GM12878 (cell line): ENCODE results near the gene EFNA2. TPM values are rescaled to one million over a fixed set of nuclear protein-coding genes. Genes with fewer than 3 reads are reported as not detected.
A peak's percentile ranks its signal among the peaks of the same experiment; 100 is the strongest.

Experiments used
- ATAC-seq: fragments of 200-7000 bp; cut with Tn5 transposase; 3 replicates; pipeline ENCODE4 v1.9.1; 2020; ENCODE audit warnings: mild to moderate bottlenecking, moderate library complexity
- BruUV-seq: library from RNA; stranded (reverse); fragments of 400-500 nt; replicated peaks from 2 replicates; lab custom pipeline; 2021; lab: Mats Ljungman, UMichigan
- CTCF ChIA-PET: fragments of 300-600 bp; sonication (Branson Sonifier 250); formaldehyde crosslinking; extraction: SDS; loops from one replicate; lab custom pipeline; 2021; ENCODE audit warnings: inconsistent platforms; lab: Yijun Ruan, JAX
- POLR2A ChIA-PET: fragments of 350-600 bp; formaldehyde crosslinking; extraction: SDS; loops from one replicate; lab custom pipeline; 2021; ENCODE audit warnings: inconsistent platforms; lab: Charles Lee
- RAD21 ChIA-PET: fragments of 300-600 bp; sonication (Branson Sonifier 250); formaldehyde crosslinking; loops from one replicate; lab custom pipeline; 2023; ENCODE audit warnings: antibody characterized with exemption; ENCODE audit not compliant: unreplicated experiment; lab: Charles Lee
- SMC1A ChIA-PET: fragments of 300-600 bp; sonication (Branson Sonifier 250); formaldehyde crosslinking; loops from one replicate; lab custom pipeline; 2023; ENCODE audit not compliant: unreplicated experiment, uncharacterized antibody; lab: Charles Lee
- DNase-seq: peaks from one replicate; pipeline ENCODE4 v3.0.0-alpha.2; 2011; ENCODE audit warnings: low read depth, low spot score
- FAIRE-seq: peaks from 3 replicates; lab custom pipeline; 2011; peaks lifted over from hg19 to GRCh38; lab: Jason Lieb, UNC
- H2AFZ ChIP-seq: 2 replicates; pipeline ENCODE4 v1.6.0; 2011; ENCODE audit warnings: low read depth, low read length, control low read depth; ENCODE audit not compliant: control insufficient read depth
- H3K27ac ChIP-seq: 2 replicates; pipeline ENCODE4 v1.5.1; 2011; ENCODE audit warnings: control low read depth; ENCODE audit not compliant: control insufficient read depth, insufficient read depth
- H3K27me3 ChIP-seq, 2 experiments: replicated peaks in 1 of 2; 2 replicates each; pipeline versions ENCODE4 v1.6.0 to v1.6.1; 2011; ENCODE audit warnings: low read length in 1 of 2; ENCODE audit not compliant: control insufficient read depth in 2 of 2, insufficient read depth in 2 of 2
- H3K36me3 ChIP-seq, 2 experiments: 2 replicates each; pipeline ENCODE4 v1.5.1; 2011; ENCODE audit warnings: low read length in 1 of 2; ENCODE audit not compliant: control insufficient read depth in 2 of 2, insufficient read depth in 2 of 2
- H3K4me1 ChIP-seq: 2 replicates; pipeline ENCODE4 v1.6.1; 2011; ENCODE audit warnings: mild to moderate bottlenecking, low read length, moderate library complexity, mixed read lengths; ENCODE audit not compliant: control insufficient read depth, insufficient read depth
- H3K4me2 ChIP-seq: 2 replicates; pipeline ENCODE4 v1.6.0; 2011; ENCODE audit warnings: control low read depth; ENCODE audit not compliant: control insufficient read depth, insufficient read depth
- H3K4me3 ChIP-seq: fragments of 200-600 bp; sonication (generic); 2 replicates; pipeline ENCODE4 v1.5.1; 2016
- H3K79me2 ChIP-seq: 2 replicates; pipeline ENCODE4 v1.6.0; 2011; ENCODE audit warnings: low read length; ENCODE audit not compliant: control insufficient read depth, insufficient read depth
- H3K9ac ChIP-seq: 2 replicates; pipeline ENCODE4 v1.8.0; 2011; ENCODE audit warnings: low read length, control low read depth, mixed read lengths; ENCODE audit not compliant: control insufficient read depth, insufficient read depth
- H3K9me3 ChIP-seq: replicated peaks from 3 replicates; pipeline ENCODE4 v1.5.1; 2011; ENCODE audit warnings: mild to moderate bottlenecking, low read length; ENCODE audit not compliant: control insufficient read depth, insufficient read depth
- H4K20me1 ChIP-seq: 2 replicates; pipeline ENCODE4 v1.6.0; 2011; ENCODE audit not compliant: control insufficient read depth, insufficient read depth
- ASH2L ChIP-seq: fragments of 300-600, 200-600 bp; sonication (generic); IDR thresholded peaks from 2 replicates; pipeline ENCODE4 v1.6.1; 2017; ENCODE audit warnings: low read depth, mild to moderate bottlenecking, borderline replicate concordance
- ATF7 ChIP-seq: fragments of 450-650 bp; IDR thresholded peaks from 2 replicates; pipeline ENCODE4 v1.6.1; 2016; ENCODE audit warnings: low read depth, mild to moderate bottlenecking
- BMI1 ChIP-seq: fragments of 450-650 bp; IDR thresholded peaks from 2 replicates; pipeline ENCODE4 v1.6.1; 2016; ENCODE audit warnings: mild to moderate bottlenecking, moderate library complexity, borderline replicate concordance
- BRCA1 ChIP-seq: IDR thresholded peaks from 2 replicates; pipeline ENCODE4 v1.6.1; 2011; ENCODE audit warnings: low read depth, low read length, improper control_type of control experiment
- GABPA ChIP-seq: IDR thresholded peaks from 2 replicates; pipeline ENCODE4 v1.6.1; 2014; ENCODE audit warnings: antibody characterized with exemption, low read depth, mild to moderate bottlenecking, inconsistent platforms
- GATAD2B ChIP-seq: fragments of 450-650 bp; conservative IDR thresholded peaks from 2 replicates; pipeline ENCODE4 v1.6.1; 2017; ENCODE audit warnings: low read depth, mild to moderate bottlenecking, moderate library complexity
- IKZF1 ChIP-seq: fragments of 450-650 bp; conservative IDR thresholded peaks from 2 replicates; pipeline ENCODE4 v1.6.1; 2017; ENCODE audit warnings: antibody characterized with exemption, mild to moderate bottlenecking
- MEF2B ChIP-seq: fragments of 450-650 bp; IDR thresholded peaks from 2 replicates; pipeline ENCODE4 v1.6.1; 2018; ENCODE audit warnings: mild to moderate bottlenecking, moderate library complexity; ENCODE audit not compliant: partially characterized antibody, poor library complexity, severe bottlenecking
- MLLT1 ChIP-seq: fragments of 450-650 bp; IDR thresholded peaks from 2 replicates; pipeline ENCODE4 v1.6.1; 2016; ENCODE audit warnings: mild to moderate bottlenecking
- MXI1 ChIP-seq: fragments of 150-350 bp; IDR thresholded peaks from 2 replicates; pipeline ENCODE4 v1.6.1; 2011; ENCODE audit warnings: low read depth, mild to moderate bottlenecking, inconsistent platforms, low read length, improper control_type of control experiment
- NBN ChIP-seq: fragments of 450-650 bp; IDR thresholded peaks from 2 replicates; pipeline ENCODE4 v1.6.1; 2016
- NR2C1 ChIP-seq: fragments of 450-650 bp; IDR thresholded peaks from 2 replicates; pipeline ENCODE4 v1.6.1; 2017; ENCODE audit warnings: antibody characterized with exemption, mild to moderate bottlenecking, moderate library complexity
- RAD21 ChIP-seq: IDR thresholded peaks from 2 replicates; pipeline ENCODE4 v1.6.1; 2011; ENCODE audit warnings: mild to moderate bottlenecking, low read depth, low read length, moderate library complexity; ENCODE audit not compliant: insufficient read depth
- SMC3 ChIP-seq: IDR thresholded peaks from 2 replicates; pipeline ENCODE4 v1.6.1; 2011; ENCODE audit warnings: low read length, improper control_type of control experiment, borderline replicate concordance
- SUPT20H ChIP-seq: IDR thresholded peaks from 2 replicates; pipeline ENCODE4 v1.6.1; 2011; ENCODE audit warnings: low read depth, mild to moderate bottlenecking, low read length, moderate library complexity, borderline replicate concordance; ENCODE audit not compliant: control insufficient read depth
- WGBS: methylation state at CpG from one replicate; pipeline ENCODE4 v1.1.6; 2016; ENCODE audit warnings: low lambda C conversion rate; ENCODE audit not compliant: insufficient replicate concordance, insufficient coverage; ENCODE audit errors: missing lambda C conversion rate; 5-methylcytosine and 5-hydroxymethylcytosine counted together
- in situ Hi-C: fragments of 300-500 bp; cut with MboI; formaldehyde crosslinking; loops from 9 replicates; pipeline ENCODE4 v1.14.3; 2018; ENCODE audit warnings: mixed read lengths
- intact Hi-C: fragments of 100-400 bp; cut with micrococcal nuclease; formaldehyde crosslinking; loops from one replicate; pipeline ENCODE4 v1.14.2; 2022; ENCODE audit not compliant: unreplicated experiment
- polyA plus RNA-seq, 11 experiments: library from polyadenylated mRNA; depleted of rRNA in 4 of 11; unstranded in 6 of 11; stranded (reverse) in 5 of 11; fragments of >200 nt; fragmentation: Nextera tagmentation in 4 of 11; fragmentation: Illumina TruSeq in 1 of 11; extraction: Ambion mirVana in 4 of 11; extraction: Trizol in 1 of 11; gene quantifications; 1 replicate in 1 of 11; 2 replicates in 10 of 11; pipeline versions ENCODE4 v1.2.1 to v1.2.3, GENCODE V29; 2011 to 2016; ENCODE audit warnings: inconsistent platforms in 2 of 11, missing spikeins in 2 of 11, low read depth in 1 of 11
- total RNA-seq, 4 experiments: library from RNA; depleted of rRNA in 3 of 4; stranded (reverse); fragments of >200 nt in 3 of 4; fragmentation: Illumina TruSeq in 1 of 4; extraction: Trizol in 1 of 4; gene quantifications; 2 replicates each; pipeline versions ENCODE4 v1.2.1 to v1.2.3, GENCODE V29; 2013 to 2021
- TF ChIP-seq, protein P1 (sequence below): fragments of 450-650 bp; IDR thresholded peaks from 2 replicates; pipeline ENCODE4 v1.6.1; 2016; ENCODE audit warnings: mild to moderate bottlenecking
- TF ChIP-seq, protein P2 (sequence below), 3 experiments: IDR thresholded peaks in 2 of 3; conservative IDR thresholded peaks in 1 of 3; 2 replicates each; pipeline ENCODE4 v1.5.1; 2011; ENCODE audit warnings: low read depth in 3 of 3, low read length in 3 of 3, mild to moderate bottlenecking in 3 of 3, control low read depth in 2 of 3, moderate library complexity in 2 of 3, inconsistent platforms in 1 of 3, mixed read lengths in 1 of 3; ENCODE audit not compliant: control insufficient read depth in 2 of 3, insufficient read depth in 1 of 3; ENCODE audit errors: extremely low read depth in 1 of 3

EFNA2 gene
- total and polyA plus RNA-seq, 10 of the 15 experiments (the other 5 are each of a cell fraction or from before 2014, with no cell fraction given): not detected

GRCh38 chr19:1260749-1261537 is 24.7 kb upstream of the EFNA2 start (continued):
- TF ChIP-seq, protein P1, sequence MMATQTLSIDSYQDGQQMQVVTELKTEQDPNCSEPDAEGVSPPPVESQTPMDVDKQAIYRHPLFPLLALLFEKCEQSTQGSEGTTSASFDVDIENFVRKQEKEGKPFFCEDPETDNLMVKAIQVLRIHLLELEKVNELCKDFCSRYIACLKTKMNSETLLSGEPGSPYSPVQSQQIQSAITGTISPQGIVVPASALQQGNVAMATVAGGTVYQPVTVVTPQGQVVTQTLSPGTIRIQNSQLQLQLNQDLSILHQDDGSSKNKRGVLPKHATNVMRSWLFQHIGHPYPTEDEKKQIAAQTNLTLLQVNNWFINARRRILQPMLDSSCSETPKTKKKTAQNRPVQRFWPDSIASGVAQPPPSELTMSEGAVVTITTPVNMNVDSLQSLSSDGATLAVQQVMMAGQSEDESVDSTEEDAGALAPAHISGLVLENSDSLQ: peak; percentile 99
- TF ChIP-seq MXI1 (peak; percentile 46; the same call in 1 of the 2 replicates), SMC3 (no peak), SUPT20H (no peak), BMI1 (peak; percentile 87; the same call in 1 of the 2 replicates)

DNA sequence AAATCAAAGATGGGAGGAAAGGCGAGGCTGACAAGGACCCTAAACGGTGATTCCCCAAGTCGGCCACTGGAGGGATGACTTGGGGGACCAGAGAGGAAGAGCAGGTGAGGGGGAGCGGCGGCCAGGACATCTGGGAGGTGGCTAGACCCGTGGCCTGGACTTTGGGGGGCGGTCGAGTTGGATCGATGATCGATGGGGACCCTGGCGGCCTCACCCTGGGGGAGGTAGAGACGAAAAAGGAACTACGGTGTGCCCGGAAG is 24.2 kb upstream of the EFNA2 start:
- peak overlapping the region; percentile 92 for H3K4me3 ChIP-seq
- H3K4me1 ChIP-seq: peaks cover 58% of the 10 kb centered on the region
- POLR2A ChIA-PET: interaction anchor here (0.8 to 3.6 kb wide), 4 partner anchors 9 to 14 kb away, joined by 4 to 29 read pairs (median 7); partner anchors contain the start of gene FAM174C
- CTCF ChIA-PET: interaction anchor here (1.5 to 2.5 kb wide), 2 partner anchors 8 to 17 kb away, joined by 11 to 16 read pairs; no protein-coding TSS in a partner anchor
- peak overlapping the region; percentile 97 for H3K4me2 ChIP-seq
- no peak for ATAC-seq
- TF ChIP-seq, protein P2, sequence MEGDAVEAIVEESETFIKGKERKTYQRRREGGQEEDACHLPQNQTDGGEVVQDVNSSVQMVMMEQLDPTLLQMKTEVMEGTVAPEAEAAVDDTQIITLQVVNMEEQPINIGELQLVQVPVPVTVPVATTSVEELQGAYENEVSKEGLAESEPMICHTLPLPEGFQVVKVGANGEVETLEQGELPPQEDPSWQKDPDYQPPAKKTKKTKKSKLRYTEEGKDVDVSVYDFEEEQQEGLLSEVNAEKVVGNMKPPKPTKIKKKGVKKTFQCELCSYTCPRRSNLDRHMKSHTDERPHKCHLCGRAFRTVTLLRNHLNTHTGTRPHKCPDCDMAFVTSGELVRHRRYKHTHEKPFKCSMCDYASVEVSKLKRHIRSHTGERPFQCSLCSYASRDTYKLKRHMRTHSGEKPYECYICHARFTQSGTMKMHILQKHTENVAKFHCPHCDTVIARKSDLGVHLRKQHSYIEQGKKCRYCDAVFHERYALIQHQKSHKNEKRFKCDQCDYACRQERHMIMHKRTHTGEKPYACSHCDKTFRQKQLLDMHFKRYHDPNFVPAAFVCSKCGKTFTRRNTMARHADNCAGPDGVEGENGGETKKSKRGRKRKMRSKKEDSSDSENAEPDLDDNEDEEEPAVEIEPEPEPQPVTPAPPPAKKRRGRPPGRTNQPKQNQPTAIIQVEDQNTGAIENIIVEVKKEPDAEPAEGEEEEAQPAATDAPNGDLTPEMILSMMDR (IDR thresholded peaks at IDR 0.05 in 2 of 3, conservative IDR thresholded peaks at IDR 0.05 in 1 of 3; ENCODE audit: control insufficient read depth in 2 of 3, extremely low read depth in 1 of 3, insufficient read depth in 1 of 3, low read depth in 3 of 3, low read length in 3 of 3): peak in 1 of 3 experiments; percentile 21; a peak in 1 of 6 replicates
- TF ChIP-seq GABPA (no peak), ATF7 (0 out of 2 replicates have a peak, but pooled peaks have one; percentile 10), NBN (peak; percentile 75; the same call in 1 of the 2 replicates), BRCA1 (no peak), MLLT1 (peak; percentile 89), RAD21 (no peak), GATAD2B (no peak), NR2C1 (no peak), SUPT20H (no peak), IKZF1 (no peak), MEF2B (no peak), ASH2L (no peak)
- TF ChIP-seq, all 136 proteins: peak for 4
- Histone ChIP-seq H3K27ac (peak overlapping the region; percentile 91), H4K20me1 (no peaks in the 10 kb centered on the region), H3K9ac (peak overlapping the region; percentile 77), H3K36me3 (peaks cover 0 to 7% of the 10 kb centered on the region in 2 experiments; a peak in 3 of 4 replicates), H2AFZ (no peak overlapping the region; the same call in 1 of the 2 replicates), H3K9me3 (no peaks in the 10 kb centered on the region), H3K79me2 (peaks cover 35% of the 10 kb centered on the region), H3K27me3 (no peaks in the 10 kb centered on the region)
- FAIRE-seq (no peak), DNase-seq (no peak)
- ChIA-PET SMC1A (interaction anchor here (1.0 to 1.8 kb wide), 3 partner anchors 8 to 213 kb away, joined by 3 to 6 read pairs (median 5); no protein-coding TSS in a partner anchor), RAD21 (interaction anchor here (3.8 kb wide), 1 partner anchor 17 kb away, joined by 24 read pairs; no protein-coding TSS in a partner anchor)
- no TSS peak for BruUV-seq
- in situ Hi-C loops: loop anchor here (10.0 kb wide), 1 partner anchor 823 kb away; no protein-coding TSS in a partner anchor
- intact Hi-C loops: no loop called here
- under 1% methylated on average over 14 of the region's 14 CpGs for WGBS
